Measurements from ENCODE around the gene ZNF134.

- TF ChIP-seq CTCF (IDR thresholded peaks at IDR 0.05; ENCODE audit: poor library complexity) (no peak), EZH2 (IDR thresholded peaks at IDR 0.05; ENCODE audit: borderline replicate concordance) (no peak)
Observed at GRCh38 chr19:57671124-57671895, 57.3 kb downstream of the ZNF134 start.
